DMS153 treated with DMSO at 0.1 percent for 48 hours (cell line): ENCODE measurements around the gene MICALL2.

ENCODE experiments used
- DNase-seq: peaks from one replicate; lab custom pipeline; 2025; ENCODE audit not compliant: unreplicated experiment; lab: John Stamatoyannopoulos, UW

MICALL2 gene

GRCh38 chr7:1458683-1459511 lies at the start of gene MICALL2:
Gene MICALL2, minus strand, starts transcription at chr7:1459470. Its CDS starts 144 bp downstream, at chr7:1459326.
- no peak for DNase-seq

DNA sequence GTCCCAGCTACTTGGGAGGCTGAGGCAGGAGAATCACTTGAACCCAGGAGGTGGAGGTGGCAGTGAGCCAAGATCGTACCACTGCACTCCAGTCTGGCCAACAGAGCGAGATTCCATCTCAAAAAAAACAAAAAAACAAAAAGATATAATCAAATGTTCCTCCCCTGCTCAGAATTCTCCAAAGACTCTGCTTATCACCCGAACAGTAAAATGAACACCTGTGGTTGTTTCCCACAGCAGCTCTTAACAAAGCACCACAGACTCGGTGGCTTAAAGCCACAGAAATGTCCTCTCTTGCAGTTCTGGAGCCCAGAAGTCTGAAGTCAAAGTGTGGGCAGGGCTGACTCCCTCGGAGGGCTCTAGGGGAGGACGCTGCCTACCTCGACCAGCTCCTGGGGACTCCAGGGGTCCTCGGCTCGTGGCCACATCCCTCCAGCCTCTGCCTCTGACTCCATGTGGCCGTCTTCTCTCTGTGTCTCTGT lies 49.0 kb upstream of the MICALL2 start:
- DNase-seq, result no peak

GRCh38 chr7:1505731-1506550 lies 46.7 kb upstream of the MICALL2 start:
- DNase-seq, result peak; percentile 75

DNA sequence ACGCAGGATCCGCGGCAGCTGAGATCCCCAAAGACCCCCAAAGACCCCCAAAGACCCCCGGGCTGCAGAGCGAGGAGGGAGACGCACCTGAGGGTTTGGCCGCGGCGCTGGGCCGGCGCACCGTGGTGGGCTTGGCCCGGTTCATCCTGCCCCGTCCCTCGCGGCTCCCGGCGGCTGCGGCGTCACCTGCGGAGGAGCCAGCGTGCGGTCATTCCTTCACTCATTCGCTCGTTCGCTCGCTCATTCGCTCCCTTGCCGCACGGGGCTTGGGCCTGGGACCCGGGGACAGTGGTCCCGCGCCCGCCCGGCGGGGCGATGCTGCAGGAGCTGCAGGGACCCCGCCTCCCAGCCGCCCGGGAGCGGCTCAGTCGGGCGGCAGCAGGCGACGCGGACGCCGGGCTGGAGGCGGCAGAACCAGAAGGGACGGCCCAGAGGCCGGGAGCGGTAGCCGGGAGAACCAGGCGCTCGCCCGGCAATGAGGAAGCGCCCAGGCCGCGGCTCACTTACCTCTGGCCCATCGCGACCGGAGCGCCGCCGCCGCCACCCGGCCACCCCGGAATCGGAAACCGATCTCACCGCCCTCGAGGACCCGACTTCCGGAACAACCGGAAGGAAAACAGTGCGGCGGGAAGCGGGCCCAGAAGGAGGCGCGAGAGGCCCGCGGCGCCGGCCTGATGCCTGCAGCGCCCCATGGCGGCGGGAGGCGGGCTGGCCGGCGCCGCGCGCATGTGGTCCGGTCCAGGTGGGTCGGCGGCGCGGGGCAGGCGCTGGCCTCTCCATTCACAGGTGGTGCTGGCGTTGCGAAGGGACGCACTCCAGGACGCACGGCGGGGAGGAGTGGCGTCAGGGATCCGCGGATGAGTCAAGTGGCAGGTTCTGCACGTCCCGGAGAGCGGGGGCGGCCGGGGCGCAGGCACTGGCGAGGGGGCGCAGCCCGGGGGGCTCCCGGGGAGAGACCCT lies 44.8 kb upstream of the MICALL2 start, which contains the start of gene INTS1:
TSS of gene INTS1 (minus strand) at position 574 of the 960 bp plus-strand sequence. CDS start at position 145, 429 bp downstream.
- DNase-seq, result peak; percentile 96

- no peak for DNase-seq
Observed at GRCh38 chr7:1503390-1503789, 44.1 kb upstream of the MICALL2 start.

DNA sequence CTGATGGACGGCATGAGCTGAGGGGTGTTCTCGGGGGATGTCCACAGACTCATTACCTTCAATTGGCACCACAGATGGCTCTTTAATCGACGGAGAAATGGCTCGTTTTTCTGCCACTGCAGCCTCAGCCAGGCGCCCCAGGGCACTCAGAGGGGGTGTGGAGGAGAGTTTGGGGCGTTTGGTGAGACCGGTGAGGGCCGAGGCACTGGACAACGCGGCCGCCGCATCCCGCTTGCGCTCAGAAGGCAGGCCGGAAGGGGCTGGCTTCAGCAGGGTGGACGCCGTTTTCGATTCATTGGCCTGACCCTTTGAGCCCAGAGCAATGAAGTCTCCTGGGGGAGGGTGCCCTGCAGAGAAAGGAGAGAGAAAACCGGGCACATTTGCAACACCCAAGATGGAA lies 43.6 kb upstream of the MICALL2 start:
- no peak for DNase-seq

GRCh38 chr7:1501487-1502270 lies 42.4 kb upstream of the MICALL2 start:
- DNase-seq, result no peak

DNA sequence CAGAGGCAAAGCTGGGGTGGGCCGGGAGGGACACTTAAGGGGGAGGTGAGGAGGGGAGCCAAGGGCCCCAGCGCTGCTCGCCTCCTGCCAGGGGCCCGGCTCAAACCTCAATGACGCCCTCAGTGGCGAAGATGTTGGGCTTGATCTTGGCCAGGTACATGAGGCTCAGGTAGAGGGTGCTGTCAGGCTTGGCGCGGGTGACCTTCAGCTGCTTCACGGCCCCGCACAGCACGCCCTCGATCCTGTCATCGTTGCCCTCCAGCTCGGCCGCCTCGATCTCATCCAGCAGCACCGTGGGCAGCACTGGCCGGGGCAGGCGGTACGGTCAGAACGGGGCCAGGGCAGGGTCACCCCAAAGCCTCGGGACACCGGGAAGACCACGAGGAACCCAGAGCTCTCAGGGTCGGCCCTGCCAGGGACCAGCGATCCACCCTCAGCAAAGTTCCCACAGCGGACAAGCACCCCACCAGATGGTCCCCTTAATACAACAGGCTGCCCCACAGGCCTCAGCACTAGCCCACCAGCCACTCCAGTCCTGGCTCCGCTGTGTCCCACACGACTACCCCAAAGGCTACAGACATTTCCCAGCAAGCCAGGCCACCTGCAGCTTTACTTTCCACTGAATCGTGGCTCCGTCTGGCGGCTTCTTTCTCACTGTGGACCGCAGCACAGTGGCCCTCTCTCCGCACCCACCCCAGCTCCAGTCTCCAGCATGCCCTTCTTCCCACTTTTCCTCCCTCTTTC lies 41.0 kb upstream of the MICALL2 start:
- no peak for DNase-seq

DNA sequence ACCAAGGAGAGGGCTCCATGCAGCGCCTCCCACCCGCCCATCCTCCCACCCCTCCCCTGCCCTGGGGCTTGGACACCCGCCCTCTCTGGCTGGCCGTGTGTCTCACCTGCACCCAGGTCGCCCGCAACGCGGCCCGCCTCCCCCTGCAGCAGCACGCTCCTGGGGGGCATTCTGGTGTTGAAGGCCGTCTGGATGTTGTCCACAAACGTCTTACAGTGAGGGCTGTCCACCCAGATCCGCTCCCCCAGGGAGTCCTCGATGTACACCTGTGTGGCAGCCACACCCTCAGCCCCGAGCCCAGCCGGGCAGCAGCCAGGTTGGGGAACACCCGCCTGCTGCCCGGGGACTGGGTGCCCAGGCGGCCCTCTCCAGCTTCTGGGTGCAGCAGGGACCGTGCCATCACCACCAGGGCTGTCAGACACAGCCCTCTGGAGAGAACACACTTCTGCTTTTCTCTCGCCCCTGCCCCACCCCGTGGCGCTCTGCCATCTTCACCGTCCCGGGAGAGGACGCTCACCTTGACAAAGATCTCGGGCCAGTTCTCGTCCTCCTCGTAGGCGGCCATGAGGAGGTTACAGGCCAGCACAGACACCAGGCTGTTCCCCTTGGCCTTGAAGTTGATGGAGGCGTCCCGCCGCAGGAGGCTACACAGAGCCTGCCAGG lies 40.2 kb upstream of the MICALL2 start:
- DNase-seq, result no peak

GRCh38 chr7:1498370-1499305 lies 39.4 kb upstream of the MICALL2 start:
- DNase-seq, result no peak

DNA sequence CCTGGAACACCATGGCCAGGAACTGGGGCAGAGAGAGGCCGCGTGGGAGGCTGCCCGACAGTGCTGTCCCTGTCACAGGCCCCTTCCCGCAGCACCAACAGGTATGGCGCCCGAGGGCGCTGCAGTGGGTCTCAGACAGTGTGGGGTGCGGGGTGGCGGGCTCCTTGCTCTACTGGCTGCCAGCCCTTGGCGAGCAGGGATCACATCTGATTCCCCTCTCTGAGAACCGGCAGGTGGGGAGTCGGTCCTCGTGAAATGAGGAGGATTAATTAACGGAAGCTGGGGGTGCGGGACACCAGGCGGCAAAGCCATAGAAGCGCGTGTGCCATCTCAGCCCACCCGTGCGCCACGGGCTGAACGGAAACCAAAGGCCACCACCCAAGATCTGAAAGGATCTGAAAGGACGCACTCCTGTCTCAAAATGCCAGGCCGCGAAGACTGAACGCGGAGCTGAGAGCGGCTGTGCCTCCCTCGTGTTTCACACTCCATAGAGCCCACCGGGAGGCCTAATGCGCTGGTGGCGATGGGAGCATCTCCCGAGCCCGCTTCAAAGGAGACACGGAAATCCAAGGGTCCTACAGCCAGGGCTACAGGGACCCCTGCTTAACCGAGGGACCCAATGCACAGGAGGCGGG lies 38.1 kb upstream of the MICALL2 start:
- DNase-seq, result no peak

DNA sequence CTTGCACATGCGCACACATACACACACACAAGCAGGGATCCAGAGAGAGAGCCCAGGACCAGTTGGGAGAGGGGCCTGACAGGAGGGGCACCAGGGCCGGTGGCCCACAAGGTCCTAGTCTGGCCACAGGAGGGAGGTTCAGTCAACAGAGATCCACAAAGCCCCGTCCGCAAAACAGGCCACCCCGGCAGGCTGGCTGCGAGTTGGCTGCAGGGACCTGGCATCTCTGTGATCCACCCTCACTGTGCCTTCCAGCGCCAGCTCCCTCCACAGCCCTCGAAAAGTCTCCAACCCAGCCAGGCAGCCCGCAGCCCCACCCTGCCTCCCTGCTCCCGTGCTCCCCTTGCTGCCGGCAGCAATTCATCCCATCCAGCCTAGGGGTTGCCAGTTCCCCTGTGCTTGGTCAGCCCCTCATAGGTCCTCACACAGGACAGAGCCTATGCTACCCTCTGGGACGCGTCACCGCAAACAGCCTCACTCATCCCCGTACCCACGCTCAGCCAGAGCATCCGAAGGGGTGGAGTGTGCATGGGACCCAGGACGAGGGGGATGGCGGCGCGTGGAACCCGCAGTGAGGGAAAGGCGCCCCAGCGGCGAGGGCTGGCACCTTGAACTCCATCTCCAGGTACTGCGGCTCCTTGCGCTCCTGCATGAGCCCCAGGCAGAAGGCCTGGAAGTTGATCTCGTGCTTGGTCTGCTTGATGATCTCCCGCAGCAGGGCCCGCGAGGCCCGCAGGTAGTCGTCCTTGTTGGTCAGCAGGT lies 37.4 kb upstream of the MICALL2 start:
- DNase-seq, result no peak

DNA sequence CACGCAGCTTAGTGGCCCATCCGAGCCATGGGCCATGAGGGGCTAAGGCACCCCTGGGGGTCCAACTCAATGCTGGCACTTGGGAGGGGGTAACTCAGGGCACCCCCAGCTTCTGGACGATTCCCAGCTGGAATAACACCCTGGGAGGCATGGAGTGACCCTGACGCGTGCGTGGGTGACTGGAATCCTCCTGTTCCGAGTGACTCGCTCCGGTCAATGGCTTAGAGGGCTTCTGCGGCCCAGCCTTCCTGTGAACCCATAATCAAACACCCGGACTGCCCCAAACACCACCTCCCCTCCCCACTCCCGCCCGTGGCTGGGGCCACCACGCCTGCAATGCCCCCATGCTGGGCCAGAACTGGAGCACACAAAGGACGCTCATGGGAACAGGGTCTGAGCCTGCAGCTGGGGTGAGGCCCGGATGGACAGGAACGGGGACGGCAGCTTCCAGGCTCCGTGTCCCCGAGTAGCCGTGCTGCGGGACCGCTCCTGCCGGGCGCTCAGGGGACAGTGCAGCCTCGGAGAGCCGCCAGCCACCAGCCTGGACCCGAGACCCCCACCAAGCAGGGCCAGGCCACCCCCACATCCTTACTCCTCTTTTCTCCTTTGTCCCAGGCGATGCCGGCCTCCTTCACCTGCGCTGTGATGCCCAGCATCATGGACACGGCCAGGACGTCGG lies 36.4 kb upstream of the MICALL2 start:
- no peak for DNase-seq

DNA sequence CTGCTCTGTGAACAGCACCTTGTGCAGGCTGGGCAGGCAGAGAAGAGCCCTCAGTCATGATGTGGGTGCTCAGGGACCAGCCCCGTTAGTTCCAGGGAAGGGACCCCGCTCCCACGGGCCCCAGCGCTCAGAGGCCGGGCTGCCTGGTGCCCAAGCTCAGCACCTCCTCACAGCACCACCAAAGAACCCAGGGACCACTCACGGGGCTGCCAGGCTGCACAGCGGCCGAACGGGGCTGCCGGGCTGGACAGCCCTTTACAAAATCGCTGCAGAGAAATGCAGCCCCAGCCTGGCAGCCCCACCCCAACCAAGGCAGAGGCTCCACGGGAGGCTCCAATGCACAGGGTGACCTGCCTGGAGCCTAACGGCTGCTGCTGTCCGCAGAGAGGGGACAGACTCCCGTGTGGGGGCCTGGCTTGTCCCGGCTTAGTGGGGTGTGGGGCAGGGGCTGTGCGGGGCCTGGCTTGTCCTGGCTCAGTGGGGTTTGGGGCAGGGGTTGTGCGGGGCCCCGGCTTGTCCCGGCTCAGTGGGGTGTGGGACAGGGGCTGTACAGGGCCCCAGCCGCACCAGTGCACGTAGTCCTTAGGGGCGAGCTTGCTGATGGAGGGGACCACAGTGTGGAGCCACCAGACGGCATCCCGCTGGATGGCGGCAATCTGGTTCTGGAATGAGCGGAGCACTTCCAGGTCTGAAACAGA lies 35.7 kb upstream of the MICALL2 start:
- DNase-seq, result no peak

DNA sequence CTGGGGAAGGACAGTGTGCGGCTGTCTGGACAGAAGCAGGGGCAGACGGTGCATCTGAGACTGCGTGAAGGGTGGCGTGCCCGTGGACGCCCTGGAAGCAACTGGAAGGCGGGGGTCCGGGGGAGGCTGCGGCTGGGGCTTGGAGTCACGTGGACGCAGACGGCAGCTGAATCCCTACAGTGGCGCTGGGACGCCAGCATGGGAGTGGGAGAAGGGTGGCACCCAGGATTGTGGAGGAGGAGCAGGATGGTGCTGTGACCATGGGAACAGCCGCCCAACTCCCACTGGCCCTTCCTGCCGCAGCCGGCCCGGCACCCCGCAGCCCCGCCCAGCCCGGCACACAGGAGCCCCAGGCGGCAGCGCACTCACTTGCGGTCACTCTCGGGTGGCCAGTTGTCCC lies 35.2 kb upstream of the MICALL2 start:
- DNase-seq, result no peak
